GM15510 (cell line): Measurements from ENCODE around the gene TWF2.
A peak's percentile ranks its signal among the peaks of the same experiment; 100 is the strongest.

Source experiments
- POLR2A ChIP-seq: IDR thresholded peaks from 3 replicates; pipeline ENCODE4 v1.6.1; 2011; ENCODE audit warnings: borderline replicate concordance; ENCODE audit not compliant: insufficient read length; ENCODE audit errors: extremely low read depth

Gene TWF2

DNA sequence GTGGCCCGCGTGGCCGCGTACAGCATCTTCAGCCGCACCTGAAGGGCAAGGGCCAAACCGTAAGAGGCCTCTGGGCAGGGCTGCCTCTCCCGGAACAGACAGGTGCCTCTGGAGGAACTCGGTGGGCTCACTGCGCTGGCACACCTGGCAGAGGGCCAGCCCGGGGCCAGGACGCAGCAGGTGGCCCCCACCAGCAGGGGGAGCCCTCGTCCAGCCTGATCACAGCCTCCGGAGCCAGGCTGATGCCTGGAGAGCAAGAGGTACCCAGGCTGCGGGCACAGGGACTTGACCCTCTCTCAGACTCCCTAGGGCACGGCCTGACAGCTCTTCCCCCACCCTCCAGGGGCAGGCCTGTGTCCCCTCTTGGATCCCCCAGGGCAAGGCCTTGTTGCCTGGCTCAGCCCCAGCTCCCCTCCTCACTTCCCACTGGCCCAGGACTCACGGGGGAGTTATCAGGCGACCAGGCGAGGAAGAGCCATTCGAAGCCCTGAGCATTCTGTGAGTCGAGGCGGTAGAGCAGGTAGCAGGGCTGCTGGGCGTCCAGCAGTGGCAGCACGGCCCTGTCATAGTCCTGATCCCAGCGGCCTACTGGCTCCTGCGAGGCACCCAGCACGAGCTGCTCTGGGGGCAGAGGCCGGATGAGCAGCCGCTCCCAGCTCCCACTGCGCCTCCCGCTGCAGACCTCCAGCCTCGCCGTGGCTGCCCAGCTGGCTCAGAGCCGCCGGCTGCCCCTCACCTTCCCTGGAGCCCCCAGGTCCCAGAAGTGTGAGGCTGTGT lies 7.3 kb downstream of the TWF2 start:
- TF ChIP-seq POLR2A: no peak

DNA sequence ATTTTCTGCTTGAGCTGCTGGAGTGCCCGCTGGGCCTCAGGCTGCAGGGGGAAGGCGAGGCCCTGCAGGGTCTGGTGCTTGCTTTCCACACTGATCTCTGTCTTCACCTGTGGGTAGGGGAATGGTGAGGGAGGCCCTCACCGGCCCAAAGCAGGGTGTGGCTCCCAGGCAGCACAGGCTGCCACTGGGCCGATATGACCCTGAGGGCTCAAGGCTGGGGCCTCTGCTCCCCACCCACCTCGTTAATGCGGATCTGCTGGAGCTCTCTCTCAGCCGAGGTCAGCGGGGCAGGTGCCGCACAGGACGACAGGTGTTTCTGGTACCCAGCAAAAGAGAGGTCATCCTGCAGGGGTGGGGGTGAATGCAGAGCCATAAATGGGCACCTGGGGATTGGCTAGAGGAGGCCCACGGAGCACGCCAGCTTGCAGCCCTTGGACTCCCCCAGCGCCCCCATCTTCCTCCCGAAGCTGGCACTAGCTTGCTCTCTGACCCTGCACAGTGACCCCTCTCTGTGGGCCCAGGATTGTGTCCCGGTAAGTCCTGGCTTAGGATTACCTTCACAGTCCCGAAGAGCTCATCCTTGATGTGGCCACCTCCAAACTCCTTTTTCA lies 8.0 kb downstream of the TWF2 start:
- no peak for TF ChIP-seq POLR2A

DNA sequence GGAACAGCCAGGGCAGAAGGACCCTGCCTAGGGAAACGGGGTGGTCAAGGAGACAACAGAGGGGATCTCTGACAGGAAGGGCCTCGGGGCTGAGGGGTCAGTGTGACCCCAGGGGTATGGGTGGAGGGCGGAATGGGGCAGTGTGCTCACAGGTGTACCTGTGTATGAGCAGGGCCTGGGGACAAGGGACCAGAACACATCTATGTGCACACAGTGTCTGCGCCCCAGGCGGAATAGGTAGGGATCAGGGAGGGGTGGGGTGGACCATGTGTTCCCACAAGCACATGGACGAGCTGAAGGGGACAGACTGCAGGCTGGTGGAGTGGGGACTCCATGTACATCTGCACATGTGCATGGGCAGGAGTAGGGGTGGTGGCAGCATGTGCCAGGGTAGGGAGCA lies 8.5 kb downstream of the TWF2 start:
- TF ChIP-seq POLR2A: no peak

DNA sequence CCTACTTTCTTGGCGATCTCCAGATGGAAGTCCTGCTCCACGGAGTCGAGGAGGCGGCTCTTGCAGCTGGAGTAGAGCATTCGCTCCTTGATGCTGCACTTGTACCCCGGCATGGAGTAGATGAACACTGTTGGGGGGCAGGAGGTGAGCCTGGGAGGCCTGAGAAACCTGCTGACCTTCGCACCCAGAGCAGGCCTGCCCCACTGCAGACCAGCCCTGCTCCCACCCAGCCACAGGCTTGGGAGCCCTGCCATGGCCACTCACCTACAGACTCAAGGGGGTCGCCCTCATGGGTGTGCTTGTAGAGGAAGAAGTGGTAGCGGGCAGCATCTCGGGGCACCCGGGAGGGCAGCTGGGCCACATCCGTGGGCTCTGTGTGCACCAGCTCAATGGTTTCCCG lies 9.3 kb downstream of the TWF2 start:
- no peak for TF ChIP-seq POLR2A

DNA sequence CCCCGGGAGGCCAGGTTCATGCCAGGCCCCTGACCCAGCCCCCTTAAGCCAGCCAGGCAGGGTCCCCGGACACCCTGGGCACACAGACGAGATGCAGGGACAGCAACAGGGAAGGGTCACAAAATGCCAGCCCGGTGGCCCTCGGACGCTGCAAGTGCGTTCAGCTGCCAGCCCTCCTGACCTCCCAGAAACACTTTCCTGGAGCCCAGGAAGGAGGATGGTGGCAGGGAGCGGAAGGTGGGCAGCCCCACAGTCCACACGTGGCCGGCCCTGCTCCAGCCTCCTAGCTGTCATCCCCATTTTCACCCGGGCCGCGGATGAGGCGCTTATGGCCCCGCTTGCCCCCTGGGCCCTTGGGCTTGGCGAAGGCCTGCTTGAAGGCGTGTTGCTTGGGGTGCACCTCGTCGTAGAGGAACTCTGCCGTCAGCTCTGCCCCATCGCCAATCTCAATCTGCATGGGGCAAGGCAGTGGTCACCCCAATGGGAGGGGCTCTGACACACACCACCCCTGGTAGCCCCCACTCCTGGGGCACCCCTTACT lies 10.1 kb downstream of the TWF2 start:
- no peak for TF ChIP-seq POLR2A

DNA sequence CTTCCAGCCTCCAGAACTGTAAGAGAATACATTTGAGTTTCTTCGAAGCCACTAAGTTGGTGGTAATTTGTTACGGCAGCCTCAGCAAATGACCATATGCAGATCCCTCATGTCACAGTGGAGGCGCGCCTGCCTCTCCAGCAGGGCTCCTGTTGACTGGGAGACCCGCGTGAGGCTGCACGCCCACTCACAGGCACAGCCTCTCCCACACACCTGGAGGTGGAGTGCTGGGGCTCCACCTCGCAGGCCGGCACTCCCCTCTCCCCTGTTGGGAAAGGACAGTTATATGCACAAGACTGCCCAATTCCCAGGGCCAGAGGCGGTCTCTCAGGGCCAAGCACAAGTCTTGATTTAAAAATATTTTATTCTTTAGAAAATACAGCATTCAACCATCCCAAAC lies 10.7 kb downstream of the TWF2 start:
- TF ChIP-seq POLR2A: no peak

DNA sequence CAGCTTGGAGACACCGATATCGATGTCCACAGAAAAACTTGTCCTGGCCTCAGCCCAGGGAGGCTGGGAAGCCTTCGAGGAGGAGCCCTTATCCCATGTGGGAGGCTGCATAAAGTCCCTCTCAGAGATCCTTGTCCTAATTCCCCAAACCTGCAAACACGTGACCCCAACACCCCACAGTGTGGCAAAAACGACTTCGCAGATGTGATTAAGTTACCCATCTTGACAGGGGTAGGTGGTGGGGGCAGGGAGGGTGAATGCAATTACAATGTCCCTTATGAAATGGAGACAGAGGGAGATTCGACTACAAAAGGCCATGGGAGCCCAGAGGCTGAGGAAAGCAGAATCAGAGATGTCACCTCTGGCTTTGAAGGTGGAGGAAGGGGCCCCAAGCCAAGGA lies 11.2 kb downstream of the TWF2 start:
- TF ChIP-seq POLR2A: no peak

DNA sequence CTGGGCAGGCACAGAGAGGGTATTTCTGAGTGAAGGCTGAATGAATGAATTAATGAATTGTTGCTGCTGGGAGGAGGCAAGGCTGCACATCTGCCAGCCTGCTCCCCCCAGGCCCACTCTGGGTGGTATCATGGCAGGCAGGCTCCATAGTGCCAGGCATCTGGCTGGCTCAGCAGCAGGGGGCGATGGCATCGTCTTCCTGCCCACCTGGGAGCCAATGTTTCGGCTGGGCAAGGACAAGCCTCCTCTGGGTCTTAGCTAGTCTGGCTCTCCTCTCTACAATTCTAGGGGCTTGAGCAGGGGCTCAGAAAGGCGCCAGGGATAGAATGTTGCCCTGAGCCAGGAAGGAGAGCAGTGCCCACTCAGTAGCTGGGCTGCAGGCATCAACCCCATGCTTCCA lies 11.8 kb downstream of the TWF2 start:
- no peak for TF ChIP-seq POLR2A

DNA sequence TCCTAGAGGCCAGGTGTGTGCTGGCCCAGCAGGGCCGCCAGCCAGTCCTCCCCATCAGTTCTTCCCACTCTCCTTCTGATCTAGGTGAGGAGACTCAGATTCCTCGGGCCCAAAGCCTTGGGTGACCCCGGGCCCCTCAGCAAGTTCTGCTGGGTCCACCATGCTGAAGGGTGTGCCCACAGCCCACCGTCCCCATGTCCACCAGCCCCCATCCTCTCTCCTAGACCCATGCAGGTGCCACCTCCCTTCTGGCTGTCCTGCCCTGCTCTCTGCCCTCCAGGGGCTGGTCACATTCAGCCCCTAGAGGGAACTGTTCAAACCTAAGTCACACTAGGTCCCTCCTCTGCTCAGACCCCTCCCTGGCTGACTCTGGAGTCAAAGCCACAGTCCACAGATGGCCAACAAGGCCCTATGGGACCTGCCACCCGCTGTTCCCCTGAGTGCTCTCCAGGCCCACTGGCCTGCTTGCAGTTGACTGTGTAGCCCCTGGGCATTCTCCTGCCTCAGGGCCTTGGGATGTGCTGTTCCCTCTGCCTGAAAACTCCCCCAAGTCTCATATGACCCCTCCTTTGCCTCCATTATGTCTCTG lies 12.6 kb downstream of the TWF2 start:
- no peak for TF ChIP-seq POLR2A

DNA sequence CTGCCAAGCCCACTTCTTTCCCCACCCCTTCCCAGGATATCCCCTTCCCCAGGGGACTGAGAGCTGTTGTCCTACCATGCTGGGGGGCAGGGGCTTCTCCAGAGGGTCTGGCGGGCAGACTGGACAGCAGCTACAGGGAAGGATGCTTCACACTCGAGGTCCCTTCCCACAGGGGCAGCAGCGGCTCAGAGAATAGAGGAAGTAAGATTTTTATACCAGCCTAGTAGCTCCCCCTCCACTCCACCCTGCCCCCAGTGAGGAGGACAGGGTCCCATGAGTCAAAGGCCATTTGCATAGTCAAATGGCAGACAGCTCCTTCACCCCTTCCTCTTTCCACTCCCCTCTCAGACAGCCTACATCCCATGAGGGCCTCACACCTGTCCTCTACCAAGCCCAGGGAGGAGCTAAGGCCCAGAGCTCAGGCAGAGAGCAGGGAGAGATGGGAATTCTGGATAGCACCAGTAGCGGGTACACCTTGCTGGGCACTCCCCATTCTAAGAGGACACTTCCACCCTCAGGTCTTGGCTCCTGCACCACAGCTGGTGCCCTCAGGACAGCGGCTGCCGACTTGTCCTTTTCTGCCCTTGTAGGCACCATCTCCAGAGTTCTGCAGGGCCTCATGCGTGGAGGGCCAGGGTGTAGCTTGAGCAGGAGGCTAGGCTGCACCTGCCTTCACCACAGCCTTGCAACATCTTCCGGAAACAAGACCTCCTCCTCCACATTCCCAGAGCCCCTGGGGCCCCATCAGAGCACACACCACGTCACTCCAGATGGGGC lies 13.3 kb downstream of the TWF2 start, which contains the start of gene TLR9:
TLR9 (minus strand) TSS at position 194 of the 777 bp plus-strand sequence; CDS start at position 78, 116 bp downstream.
- peak; percentile 81 for TF ChIP-seq POLR2A

DNA sequence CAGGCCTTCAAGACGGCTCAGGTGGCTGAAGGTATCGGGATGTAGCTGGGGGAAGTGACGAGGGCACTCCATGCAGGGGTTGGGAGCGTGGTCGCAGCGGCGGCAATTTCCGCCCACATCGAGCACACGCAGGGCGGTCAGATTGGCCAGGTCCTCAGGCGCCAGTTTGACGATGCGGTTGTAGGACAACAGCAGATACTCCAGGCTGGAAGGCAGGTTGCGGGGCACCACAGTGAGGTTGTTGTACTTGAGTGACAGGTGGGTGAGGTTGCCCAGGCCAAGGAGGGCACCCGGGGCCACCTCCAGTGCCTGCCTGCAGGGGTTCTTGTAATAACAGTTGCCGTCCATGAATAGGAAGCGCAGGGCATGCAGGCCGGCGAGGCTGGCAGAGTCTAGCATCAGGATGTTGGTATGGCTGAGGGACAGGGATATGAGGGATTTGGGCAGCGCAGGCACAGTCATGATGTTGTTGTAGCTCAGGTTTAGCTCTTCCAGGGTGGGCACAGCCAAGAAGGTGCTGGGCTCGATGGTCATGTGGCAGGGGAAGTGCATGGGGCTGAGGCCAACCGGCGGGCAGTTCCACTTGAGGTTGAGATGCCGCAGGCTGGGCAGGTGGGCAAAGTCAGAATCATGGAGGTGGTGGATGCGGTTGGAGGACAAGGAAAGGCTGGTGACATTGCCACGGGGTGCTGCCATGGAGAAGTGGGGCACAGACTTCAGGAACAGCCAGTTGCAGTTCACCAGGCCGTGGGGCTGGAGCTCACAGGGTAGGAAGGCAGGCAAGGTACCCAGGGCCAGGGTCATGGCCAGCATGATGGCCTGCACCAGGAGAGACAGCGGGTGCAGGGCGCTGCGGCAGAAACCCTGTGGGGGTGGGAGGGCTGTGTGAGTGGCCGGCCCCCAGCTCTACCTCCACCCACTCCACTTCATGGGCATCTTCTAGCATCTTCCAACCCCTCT lies 15.2 kb downstream of the TWF2 start:
- no peak for TF ChIP-seq POLR2A

DNA sequence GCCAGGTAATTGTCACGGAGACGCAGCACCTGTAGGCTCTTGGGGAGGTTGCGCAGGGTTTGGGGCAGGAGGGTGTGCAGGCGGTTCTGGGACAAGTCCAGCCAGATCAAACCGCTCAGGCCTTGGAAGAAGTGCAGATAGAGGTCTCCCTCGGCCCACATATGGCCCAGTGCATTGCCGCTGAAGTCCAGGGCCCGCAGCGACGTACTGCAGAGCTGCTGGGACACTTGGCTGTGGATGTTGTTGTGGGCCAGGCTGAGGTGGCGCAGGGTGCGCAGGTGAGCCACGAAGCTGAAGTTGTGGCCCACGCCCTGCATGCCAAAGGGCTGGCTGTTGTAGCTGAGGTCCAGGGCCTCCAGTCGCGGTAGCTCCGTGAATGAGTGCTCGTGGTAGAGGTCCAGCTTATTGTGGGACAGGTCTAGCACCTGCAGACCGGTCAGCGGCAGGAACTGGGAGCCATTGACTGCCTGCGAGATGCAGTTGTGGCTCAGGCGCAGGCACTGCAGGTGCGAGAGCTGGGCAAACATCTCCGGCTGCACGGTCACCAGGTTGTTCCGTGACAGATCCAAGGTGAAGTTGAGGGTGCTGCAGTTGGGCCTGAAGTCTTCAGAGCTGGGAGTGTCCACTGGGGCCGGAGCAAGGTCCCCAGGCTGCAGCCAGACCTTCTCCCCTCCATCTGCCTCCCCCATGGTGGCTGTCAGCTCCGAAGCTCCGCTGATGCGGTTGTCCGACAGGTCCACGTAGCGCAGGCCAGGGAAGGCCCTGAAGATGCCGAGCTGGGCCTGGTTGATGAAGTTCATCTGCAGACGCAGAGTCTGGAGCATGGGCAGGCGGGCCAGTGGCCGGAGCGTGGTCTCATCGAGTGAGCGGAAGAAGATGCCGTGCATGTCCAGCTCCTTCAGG lies 16.4 kb downstream of the TWF2 start:
- no peak for TF ChIP-seq POLR2A
